Measurements from ENCODE around the gene MRPS23.

- TF ChIP-seq EZH2phosphoT487 (IDR thresholded peaks at IDR 0.05; ENCODE audit: borderline replicate concordance, low read length) (no peak), EZH2 (IDR thresholded peaks at IDR 0.05; ENCODE audit: low read length, unreplicated experiment) (no peak), CTCF (conservative IDR thresholded peaks at IDR 0.05; ENCODE audit: low read depth, low read length) (no peak)
Measured at GRCh38 chr17:57886020-57886419, 36.2 kb upstream of the MRPS23 start.
